Neural cell (in vitro differentiated cells): ENCODE data around the gene KRTAP1-5.

Experiments
- CTCF ChIP-seq: fragments of 450-650 bp; IDR thresholded peaks from 2 replicates; pipeline ENCODE4 v1.5.1; 2014; ENCODE audit warnings: antibody characterized with exemption, mild to moderate bottlenecking, moderate library complexity; ENCODE audit not compliant: poor library complexity, severe bottlenecking
- MXI1 ChIP-seq: fragments of 450-650 bp; conservative IDR thresholded peaks from 2 replicates; pipeline ENCODE4 v1.6.1; 2014; ENCODE audit warnings: antibody characterized with exemption, mild to moderate bottlenecking; ENCODE audit not compliant: poor library complexity, severe bottlenecking
- POLR2AphosphoS5 ChIP-seq: IDR thresholded peaks from 2 replicates; pipeline ENCODE4 v1.6.1; 2012
- REST ChIP-seq: IDR thresholded peaks from 2 replicates; pipeline ENCODE4 v1.6.1; 2012; ENCODE audit warnings: borderline replicate concordance
- TAF1 ChIP-seq: IDR thresholded peaks from 2 replicates; pipeline ENCODE4 v1.6.1; 2012; ENCODE audit warnings: low read depth

DNA sequence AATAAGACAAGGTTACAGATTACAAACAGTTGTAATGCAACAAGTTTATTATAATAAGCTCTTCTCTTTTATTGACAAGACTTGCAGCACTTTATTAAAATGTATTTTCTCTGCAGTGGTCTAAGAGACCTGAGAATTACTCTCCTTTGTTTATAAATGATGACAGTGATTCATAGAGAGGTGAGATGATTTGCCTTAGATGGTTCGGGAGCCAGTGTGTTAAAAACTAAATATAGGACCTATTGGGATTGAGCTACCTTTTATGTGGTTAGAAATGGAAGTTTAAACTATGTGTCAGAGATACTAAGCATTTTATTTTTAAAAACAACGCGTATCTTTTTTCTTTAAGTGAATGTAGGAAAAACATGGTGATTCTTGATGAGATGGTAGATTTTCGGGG is 30.2 kb downstream of the KRTAP1-5 start:
- TF ChIP-seq CTCF (no peak), REST (no peak), POLR2AphosphoS5 (no peak), MXI1 (no peak), TAF1 (no peak)
